CD4-positive, CD25-positive, alpha-beta regulatory T cell (primary cell): Measurements from ENCODE around the gene OR4F17. TPM values are rescaled to one million over a fixed set of nuclear protein-coding genes. Genes with fewer than 3 reads are reported as not detected.

Source experiments
- polyA plus RNA-seq, 4 donors: library from polyadenylated mRNA; unstranded; fragments of 300-500 nt; fragmentation: Illumina TruSeq; gene quantifications; one replicate each; pipeline ENCODE4 v1.2.3, GENCODE V29; 2021
- total RNA-seq: library from RNA; stranded (reverse); gene quantifications from one replicate; pipeline ENCODE4 v1.2.3, GENCODE V29; 2022

The OR4F17 gene
- total and polyA plus RNA-seq, 5 donors from 2014 or later: not detected

Other genes with a start within 250 kb of the OR4F17 start
- 0.12 TPM for gene PLPP2, start 184.3 kb downstream of the OR4F17 start, total RNA-seq
- gene PLPP2, start 184.3 kb downstream of the OR4F17 start, polyA plus RNA-seq: under 1 TPM in 1 of 4 donors, not detected in 3; 0.22 TPM
- gene MIER2, start 237.7 kb downstream of the OR4F17 start, total RNA-seq: 15.8 TPM
- gene MIER2, start 237.7 kb downstream of the OR4F17 start, polyA plus RNA-seq: 1 to 10 TPM; 2.0 to 4.3 (median 2.9) TPM